Activated naive CD4-positive, alpha-beta T cell treated with anti-CD3 and anti-CD28 coated beads, Interleukin-2, amount 50 U/mL, for 72 hours (primary cell): ENCODE data around the gene LGALS7. TPM values are rescaled to one million over a fixed set of nuclear protein-coding genes. Genes with fewer than 3 reads are reported as not detected.
"Not testable (repeated sequence)": the region's sequence is repeated elsewhere in the genome, so short reads cannot be mapped to it uniquely, and the experiment has no call there.

Experiments
- ATAC-seq, 2 donors: fragments of 150-1000 bp; cut with Tn5 transposase; 2 replicates each; pipeline ENCODE4 v1.10.0; 2021; ENCODE audit warnings: mild to moderate bottlenecking in 2 of 2, moderate library complexity in 2 of 2
- DNase-seq, 2 donors: peaks; one replicate each; pipeline ENCODE4 v3.0.0; 2021 to 2022; ENCODE audit warnings: low spot score in 2 of 2
- H3K27ac Mint-ChIP-seq, 2 donors: one replicate each; pipeline ENCODE4 v1.8.0; 2022; ENCODE audit warnings: mild to moderate bottlenecking in 2 of 2, mixed read lengths in 2 of 2
- H3K36me3 Mint-ChIP-seq, 2 donors: one replicate each; pipeline ENCODE4 v1.8.0; 2022; ENCODE audit warnings: mixed read lengths in 2 of 2
- H3K9me3 Mint-ChIP-seq, 2 donors: one replicate each; pipeline ENCODE4 v1.8.0; 2022; ENCODE audit warnings: mixed read lengths in 2 of 2
- total RNA-seq, 2 donors: library from RNA; stranded (reverse); gene quantifications; one replicate each; pipeline ENCODE4 v1.2.3, GENCODE V29; 2022

LGALS7 gene
- total RNA-seq, 2 donors from 2014 or later, result not detected

DNA sequence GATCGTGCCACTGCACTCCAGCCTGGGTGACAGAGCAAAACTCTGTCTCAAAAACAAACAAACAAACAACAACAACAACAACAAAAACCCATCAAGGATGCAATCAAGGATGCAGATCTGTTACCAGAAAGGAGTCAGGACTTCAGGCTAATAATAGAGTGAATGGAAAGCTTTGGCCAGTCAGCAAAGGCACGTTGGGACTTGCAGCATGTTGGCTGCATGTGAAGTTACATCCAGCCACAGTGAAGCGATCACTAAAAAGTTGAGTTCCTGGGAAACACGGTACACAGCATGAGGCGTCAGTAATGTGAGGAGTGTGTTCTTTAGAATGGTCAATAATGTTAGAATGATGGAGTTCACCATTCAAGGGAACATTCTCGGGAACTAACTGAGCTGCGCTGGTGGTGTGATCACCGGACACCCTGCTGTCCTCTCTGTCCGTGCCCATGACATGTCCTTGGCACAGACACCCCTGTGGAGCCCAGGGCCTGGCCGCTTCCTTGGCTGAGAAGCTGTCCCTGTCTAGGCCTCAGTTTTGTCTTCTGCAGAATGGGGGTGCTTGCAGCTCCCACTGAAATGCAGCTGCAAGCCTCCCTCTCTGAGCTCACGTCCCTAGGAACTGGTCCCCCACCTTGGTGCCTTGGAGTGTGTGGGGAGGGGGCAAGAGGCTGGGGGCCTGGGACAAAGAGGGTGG, 13.4 kb upstream of the LGALS7 start:
- DNase-seq (no peak), ATAC-seq (no peak)
- Mint-ChIP-seq H3K36me3 (no peaks in the 10 kb centered on the region), H3K9me3 (no peaks in the 10 kb centered on the region), H3K27ac (peak overlapping the region in 1 of 2 donors; percentile 61)

DNA sequence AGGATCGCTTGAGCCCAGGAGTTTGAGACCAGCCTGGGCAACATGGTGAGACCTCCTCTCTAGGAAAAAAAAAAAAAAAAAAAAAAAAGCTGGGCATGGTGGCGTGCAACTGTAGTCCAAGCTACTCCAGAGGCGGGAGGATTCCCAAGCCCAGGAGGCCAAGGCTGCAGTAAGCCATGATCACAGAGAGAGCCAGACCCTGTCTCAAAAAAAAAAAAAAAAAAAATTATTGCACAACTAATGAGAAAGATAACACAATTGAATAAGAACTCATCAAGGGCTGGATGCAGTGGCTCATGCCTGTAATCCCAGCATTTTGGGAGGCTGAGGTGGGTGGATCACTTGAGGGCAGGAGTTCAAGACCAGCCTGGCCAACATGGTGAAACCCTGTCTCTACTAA, 12.7 kb upstream of the LGALS7 start:
- H3K9me3 Mint-ChIP-seq, H3K36me3 Mint-ChIP-seq, ATAC-seq, DNase-seq: not testable (repeated sequence)
- peak overlapping the region in 1 of 2 donors; percentile 61 for H3K27ac Mint-ChIP-seq

DNA sequence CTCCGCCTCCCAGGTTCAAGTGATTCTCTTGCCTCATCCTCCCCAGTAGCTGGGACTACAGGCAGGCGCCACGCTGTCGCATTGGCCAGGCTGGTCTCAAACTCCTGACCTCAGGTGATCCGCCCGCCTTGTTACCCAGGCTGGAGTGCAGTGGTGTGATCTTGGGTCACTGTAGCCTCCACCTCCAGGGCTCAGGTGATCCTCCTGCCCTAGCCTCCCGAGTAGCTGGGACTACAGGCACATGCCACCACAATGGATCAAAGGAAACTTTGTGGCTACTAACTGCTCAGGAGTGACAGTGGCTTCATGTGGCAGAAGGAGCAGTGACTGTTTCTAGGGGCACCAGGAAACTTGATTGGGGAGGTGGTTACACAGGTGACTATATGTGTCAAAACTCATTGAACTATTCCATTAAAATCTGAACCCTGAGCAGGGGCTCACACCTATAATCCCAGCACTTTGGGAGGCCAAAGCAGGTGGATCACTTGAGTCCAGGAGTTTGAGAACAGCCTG, 11.9 kb upstream of the LGALS7 start:
- DNase-seq (no peak), ATAC-seq (no peak)
- no peaks in the 10 kb centered on the region for H3K9me3 Mint-ChIP-seq
- H3K27ac Mint-ChIP-seq, result no peak overlapping the region
- H3K36me3 Mint-ChIP-seq, result no peaks in the 10 kb centered on the region

DNA sequence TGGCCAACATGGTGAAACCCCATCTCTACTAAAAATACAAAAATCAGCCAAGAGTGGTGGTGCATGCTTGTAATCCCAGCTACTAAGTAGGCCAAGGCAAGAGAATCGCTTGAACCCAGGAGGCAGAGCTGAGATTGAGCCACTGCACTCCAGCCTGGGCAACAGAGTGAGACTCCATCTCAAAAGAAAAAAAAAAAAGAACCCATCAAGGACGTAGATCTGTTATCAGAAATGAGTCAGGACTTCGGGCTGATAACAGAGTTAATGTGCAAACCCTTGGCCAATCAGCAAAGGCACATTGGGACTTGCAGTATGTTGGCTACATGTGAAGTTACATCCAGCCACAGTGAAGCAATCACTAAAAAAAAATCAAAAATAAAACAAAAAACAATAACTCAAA, 10.9 kb upstream of the LGALS7 start:
- DNase-seq, result no peak
- no peak overlapping the region for H3K27ac Mint-ChIP-seq
- no peak for ATAC-seq
- H3K9me3 Mint-ChIP-seq, result no peaks in the 10 kb centered on the region
- no peaks in the 10 kb centered on the region for H3K36me3 Mint-ChIP-seq

DNA sequence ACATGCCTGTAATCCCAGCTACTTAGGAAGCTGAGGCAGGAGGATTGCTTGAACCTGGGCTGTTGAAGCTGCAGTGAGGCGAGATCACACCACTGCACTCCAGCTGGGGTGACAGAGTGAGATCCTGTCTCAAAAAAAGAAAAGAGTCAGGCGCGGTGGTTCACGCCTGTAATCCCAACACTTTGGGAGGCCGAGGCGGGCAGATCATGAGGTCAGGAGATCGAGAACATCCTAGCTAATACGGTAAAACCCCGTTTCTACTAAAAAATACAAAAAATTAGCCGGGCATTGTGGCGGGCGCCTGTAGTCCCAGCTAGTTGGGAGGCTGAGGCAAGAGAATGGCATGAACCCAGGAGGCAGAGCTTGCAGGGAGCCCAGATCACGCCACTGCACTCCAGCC, 8.9 kb upstream of the LGALS7 start:
- ATAC-seq, result not testable (repeated sequence)

DNA sequence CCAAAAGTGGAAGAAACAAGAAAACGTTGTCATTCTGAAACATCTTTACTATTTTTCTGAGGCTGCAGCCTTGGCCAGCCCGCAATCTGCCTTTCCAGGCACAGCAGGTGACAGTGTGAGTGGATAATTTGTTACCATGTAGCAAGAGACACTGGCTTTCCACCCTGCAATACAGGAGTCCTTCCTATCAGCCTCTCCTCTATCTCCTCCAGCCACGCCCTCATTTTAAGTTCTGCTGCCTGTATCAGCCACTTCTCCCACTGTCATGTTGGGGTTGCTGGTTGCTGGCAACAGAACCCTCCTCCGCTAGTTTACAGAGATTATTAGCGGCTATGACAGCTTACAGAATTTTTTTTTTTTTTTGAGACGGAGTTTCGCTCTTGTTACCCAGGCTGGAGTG, 7.7 kb upstream of the LGALS7 start:
- ATAC-seq, result no peak
- no peak for DNase-seq
- no peak overlapping the region for H3K27ac Mint-ChIP-seq
- no peaks in the 10 kb centered on the region for H3K9me3 Mint-ChIP-seq
- no peaks in the 10 kb centered on the region for H3K36me3 Mint-ChIP-seq

More for the DNA sequence above, 8.9 kb upstream of the LGALS7 start:
- not testable (repeated sequence) for H3K36me3 Mint-ChIP-seq, H3K9me3 Mint-ChIP-seq, DNase-seq, H3K27ac Mint-ChIP-seq

DNA sequence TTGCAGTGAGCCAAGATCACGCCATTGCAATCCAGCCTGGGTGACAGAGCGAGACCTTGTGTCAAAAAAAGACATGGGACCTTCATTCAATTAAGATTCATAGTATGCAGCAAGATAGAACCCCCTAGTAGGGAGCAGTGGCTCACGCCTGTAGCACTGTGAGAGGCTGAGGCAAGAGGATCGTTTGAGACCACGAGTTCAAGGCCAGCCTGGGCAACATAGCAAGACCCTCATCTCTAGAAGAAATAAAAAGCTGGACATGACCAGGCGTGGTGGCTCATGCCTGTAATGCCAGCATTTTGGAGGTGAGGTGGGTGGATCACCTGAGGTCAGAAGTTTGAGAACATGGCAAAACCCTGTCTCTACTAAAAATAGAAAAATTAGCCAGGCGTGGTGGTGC, 7.1 kb upstream of the LGALS7 start:
- no peak for ATAC-seq
- H3K27ac Mint-ChIP-seq, result no peak overlapping the region
- no peaks in the 10 kb centered on the region for H3K36me3 Mint-ChIP-seq
- DNase-seq, result no peak
- H3K9me3 Mint-ChIP-seq, result no peaks in the 10 kb centered on the region

DNA sequence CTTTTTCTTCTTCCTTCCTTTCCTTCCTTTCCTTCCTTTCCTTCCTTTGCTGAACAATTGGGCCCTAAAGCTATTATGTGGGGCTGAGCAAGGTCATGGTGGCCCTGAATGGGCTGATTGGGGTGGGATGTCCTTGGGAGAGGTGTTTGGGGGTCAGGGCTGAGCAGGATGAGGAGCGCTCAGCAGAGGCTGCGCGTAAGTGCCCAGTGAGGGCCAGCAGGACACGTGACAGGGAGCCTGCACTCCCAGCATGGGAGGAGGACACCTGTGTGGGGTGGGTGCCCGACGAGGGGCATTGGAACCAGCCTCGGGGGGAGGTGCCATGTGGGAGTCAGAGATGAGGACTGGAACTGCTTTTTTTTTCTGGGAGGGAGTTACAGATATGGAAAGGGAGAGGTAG, 5.4 kb upstream of the LGALS7 start:
- H3K36me3 Mint-ChIP-seq, result no peaks in the 10 kb centered on the region
- no peaks in the 10 kb centered on the region for H3K9me3 Mint-ChIP-seq

DNA sequence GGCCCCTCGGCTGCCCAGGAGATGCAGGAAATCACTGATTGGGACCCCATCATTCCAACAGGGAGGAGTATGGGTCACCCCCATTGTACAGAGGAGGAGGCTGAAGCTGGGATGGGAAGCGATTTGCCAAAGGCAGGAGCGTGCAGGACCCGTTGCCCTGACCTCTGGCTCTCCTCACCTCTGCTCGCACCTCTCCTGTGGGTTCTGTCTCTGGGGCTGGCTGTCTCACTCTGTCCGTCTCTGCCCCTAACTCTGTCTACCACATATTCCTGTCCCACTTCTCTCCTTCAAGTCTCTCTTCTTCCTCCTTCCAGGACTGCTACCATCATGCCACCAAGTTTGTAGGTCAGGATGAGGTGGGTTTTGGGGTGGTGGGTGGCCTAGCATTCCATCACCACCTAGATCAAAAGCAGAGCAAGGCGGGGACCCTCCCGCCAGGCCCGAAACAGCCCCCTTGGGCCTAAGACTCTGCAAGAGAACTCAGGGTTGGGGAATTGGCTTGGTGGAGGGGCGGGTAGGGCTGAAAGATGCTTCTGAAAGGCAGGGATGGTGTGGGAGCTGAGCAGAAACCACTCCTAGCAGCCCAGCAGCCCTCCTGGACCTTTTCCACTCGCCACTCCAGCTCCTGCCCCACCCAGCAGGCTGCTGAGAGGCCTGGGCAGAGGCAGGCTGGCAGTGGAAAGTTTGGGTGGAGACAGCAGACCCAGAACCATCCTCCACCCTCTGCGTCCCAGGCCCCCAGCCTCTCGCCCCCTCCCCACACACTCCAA, 1.0 kb upstream of the LGALS7 start:
- no peaks in the 10 kb centered on the region for H3K9me3 Mint-ChIP-seq
- H3K36me3 Mint-ChIP-seq, result no peaks in the 10 kb centered on the region
- ATAC-seq (no peak), DNase-seq (no peak)
- peak overlapping the region in 1 of 2 donors; percentile 22 for H3K27ac Mint-ChIP-seq

More for the DNA sequence above, 5.4 kb upstream of the LGALS7 start:
- DNase-seq (no peak), ATAC-seq (no peak)
- H3K27ac Mint-ChIP-seq, result peak overlapping the region in 1 of 2 donors; percentile 15

DNA sequence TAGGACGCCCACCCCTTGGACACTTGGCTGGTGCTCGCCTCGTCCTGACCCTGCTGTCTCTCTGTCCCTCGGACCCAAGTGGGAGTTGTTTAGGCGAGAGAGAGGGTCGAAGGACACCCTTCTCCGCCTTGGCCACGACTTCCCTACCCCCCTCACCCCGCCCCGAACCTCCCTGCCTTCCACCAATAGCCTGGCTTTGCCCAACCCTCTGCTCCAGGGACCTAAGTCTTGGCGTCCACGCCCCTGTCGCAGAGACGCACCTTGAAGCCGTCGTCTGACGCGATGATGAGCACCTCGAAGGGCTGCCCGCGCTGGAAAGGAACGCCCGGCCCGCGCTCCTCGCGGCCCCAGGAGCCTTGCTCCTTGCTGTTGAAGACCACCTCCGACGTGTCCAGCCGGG, 1.7 kb downstream of the LGALS7 start:
- not testable (repeated sequence) for H3K36me3 Mint-ChIP-seq, H3K27ac Mint-ChIP-seq, DNase-seq, H3K9me3 Mint-ChIP-seq, ATAC-seq

DNA sequence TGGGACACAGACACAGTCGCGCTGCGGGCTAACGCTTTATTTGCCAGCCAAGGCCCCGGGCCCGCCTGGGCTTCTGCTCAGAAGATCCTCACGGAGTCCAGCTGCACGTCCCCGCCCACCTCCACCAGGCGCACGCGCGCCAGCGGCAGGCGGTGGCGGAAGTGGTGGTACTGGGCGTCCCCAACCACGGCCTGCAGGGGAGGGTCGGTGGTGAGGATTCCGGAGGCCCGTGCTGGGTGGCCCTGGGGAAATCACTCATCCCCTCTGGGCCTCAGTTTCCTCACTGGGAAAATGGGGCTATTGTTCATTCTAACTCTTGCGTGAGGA, 2.4 kb downstream of the LGALS7 start:
- ATAC-seq, result peak; percentile 91 to 93
- not testable (repeated sequence) for DNase-seq, H3K36me3 Mint-ChIP-seq, H3K9me3 Mint-ChIP-seq, H3K27ac Mint-ChIP-seq

DNA sequence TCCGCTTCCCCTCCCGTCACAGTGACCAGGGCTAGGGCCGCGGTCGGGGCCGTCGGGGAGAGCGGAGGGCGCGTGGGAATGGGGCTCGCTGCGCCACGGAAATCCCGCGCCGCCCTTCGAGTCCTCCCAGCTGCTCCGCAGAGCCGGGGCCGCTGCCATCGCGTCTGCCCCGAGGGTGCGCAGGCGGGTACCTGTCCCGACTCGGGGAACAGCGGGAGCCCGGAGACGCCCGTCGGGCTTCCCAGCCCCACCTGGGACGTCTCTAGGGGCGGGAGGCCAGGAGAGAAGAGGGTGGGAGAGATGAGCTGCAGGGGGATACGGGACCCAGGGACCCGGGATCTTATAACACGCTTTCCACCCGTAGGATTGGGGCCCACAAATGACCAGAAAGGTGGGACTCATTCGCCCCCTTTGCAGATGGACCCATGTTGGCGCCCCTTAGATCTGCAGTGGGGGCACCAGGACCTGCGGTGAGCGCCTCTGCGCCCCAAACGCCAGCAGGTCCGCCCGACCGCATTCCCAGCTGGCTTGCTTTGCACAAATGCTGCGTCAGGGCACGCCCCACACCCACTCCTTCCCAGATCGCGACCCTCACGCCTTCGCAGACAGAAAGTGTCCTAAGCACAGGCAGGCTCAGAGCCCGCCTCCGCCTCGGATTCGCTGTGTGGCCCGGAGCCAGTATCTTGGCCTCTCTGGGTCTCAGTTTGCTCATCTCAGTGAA, 2.9 kb downstream of the LGALS7 start:
- H3K27ac Mint-ChIP-seq, H3K36me3 Mint-ChIP-seq, H3K9me3 Mint-ChIP-seq, DNase-seq: not testable (repeated sequence)
- ATAC-seq, result peak; percentile 15 to 21

DNA sequence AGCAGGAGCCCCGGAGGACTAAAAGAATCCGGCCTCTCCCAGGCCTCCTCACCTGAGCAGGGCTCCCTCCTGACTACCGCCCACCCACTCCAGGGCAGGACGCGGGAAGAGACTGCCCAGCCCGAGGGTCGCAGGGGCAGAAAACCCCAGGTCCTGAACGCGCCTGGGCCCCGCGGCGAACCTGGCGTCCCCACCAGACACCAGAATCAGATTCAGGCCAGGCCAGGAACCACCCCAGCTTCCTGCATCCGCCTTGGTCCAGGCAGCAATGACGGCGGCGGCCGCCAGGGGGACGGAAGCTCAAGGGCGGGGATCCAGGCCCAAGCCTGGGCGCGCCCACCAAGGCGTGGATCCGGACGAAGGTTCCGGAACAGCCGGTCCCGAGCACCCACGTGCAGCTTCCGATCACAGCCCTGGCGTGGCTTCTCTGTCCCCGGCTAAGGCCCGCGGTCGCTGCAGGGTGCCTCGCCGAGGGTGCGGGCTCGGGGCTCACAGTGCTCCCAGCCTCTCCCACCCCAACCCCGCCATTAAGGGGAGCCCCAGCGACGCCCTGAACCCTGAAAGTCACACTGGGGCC, 3.6 kb downstream of the LGALS7 start:
- H3K36me3 Mint-ChIP-seq, result no peaks in the 10 kb centered on the region
- DNase-seq (peak; percentile 85 to 95), ATAC-seq (peak; percentile 75 to 80)
- no peaks in the 10 kb centered on the region for H3K9me3 Mint-ChIP-seq
- peak overlapping the region in 1 of 2 donors; percentile 85 for H3K27ac Mint-ChIP-seq

DNA sequence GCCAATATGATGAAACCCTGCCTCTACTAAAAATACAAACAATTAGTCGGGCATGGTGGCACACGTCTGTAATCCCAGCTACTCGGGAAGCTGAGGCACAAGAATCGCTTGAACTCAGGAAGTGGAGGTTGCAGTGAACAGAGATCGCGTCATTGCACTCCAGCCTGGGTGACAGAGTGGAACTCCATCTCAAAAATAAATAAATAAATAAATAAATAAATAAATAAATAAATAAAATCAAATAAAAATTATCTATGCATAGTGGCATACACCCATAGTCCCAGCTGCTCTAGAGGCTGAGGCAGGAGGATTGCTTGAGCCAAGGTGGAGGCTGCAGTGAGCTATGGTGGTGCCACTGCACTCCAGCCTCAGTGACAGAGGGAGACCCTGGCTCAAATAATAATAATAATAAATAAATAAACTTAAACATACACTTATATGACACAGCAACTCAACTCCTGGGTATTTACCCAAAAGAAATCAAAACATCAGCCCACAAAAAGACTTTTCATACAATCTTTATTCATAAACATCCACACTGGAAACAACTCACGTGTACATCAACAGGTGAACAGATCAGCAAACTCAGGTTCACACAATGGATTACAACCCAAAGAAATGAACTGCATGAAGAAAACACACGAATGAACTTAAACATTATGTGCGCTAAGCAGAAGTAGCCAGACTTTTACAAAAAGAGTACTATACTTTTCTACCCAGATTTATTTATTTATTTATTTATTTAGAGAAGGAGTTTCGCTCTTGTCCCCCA, 6.9 kb downstream of the LGALS7 start:
- Mint-ChIP-seq H3K27ac (no peak overlapping the region), H3K36me3 (no peaks in the 10 kb centered on the region), H3K9me3 (no peaks in the 10 kb centered on the region)
- DNase-seq (no peak), ATAC-seq (no peak)

DNA sequence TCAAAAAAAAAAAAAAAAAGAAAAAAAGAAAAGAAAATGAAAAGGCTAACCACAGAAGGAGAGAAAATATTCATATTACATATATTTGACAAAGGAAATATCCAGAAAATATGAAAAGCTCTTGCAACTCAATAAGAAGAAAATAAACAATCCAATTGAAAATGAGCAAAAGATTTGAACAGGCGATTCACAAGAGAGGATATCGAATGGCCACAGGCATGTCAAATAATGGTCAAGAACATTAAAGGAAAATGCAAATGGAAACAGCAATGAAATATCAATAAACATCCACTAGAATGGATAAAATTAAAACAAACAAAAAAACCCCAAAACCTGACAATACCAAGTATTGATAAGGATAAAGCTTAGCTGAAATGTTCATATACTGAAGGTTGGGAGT, 8.1 kb downstream of the LGALS7 start:
- no peak for ATAC-seq
- Mint-ChIP-seq H3K27ac (no peak overlapping the region), H3K36me3 (no peaks in the 10 kb centered on the region), H3K9me3 (no peaks in the 10 kb centered on the region)
- no peak for DNase-seq

DNA sequence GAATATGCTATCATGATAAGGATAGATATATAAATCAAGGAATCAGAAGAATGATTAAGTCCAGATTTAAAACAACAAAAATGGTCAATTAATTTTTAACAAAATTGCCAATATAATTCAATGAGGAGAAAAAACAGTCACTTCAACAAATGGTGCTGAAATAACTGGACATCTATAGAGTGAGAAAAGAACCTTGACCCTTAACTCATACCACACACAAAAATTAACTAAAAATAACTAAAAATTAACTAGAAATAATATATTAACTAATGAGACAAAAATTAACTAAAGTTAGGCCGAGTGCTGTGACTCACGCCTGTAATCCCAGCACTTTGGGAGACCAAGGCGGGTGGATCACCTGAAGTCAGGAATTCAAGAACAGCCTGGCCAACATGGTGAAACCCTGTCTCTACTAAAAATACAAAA, 9.5 kb downstream of the LGALS7 start:
- H3K36me3 Mint-ChIP-seq, result no peaks in the 10 kb centered on the region
- no peak for DNase-seq
- H3K27ac Mint-ChIP-seq, result no peak overlapping the region
- H3K9me3 Mint-ChIP-seq, result no peaks in the 10 kb centered on the region
- ATAC-seq, result no peak
